ENCODE results near the gene KDM2B. TPM values are rescaled to one million over a fixed set of nuclear protein-coding genes. Genes with fewer than 3 reads are reported as not detected.
"Not testable (repeated sequence)": the region's sequence is repeated elsewhere in the genome, so short reads cannot be mapped to it uniquely, and the experiment has no call there.

KDM2B gene
- total and polyA plus RNA-seq, 2 donors (not counting 1 experiment from before 2014, with no cell fraction given): 108 to 126 TPM

GRCh38 chr12:121390856-121391255 is 190.0 kb downstream of the KDM2B start:
- Mint-ChIP-seq H3K4me3 (no peak overlapping the region), H3K27me3 (no peaks in the 10 kb centered on the region), H3K4me1 (peaks cover 8% of the 10 kb centered on the region), H3K9me3 (ENCODE audit: insufficient read depth) (no peaks in the 10 kb centered on the region), H3K27ac (no peak overlapping the region)
- Histone ChIP-seq H3K9ac (ENCODE audit: low read length) (no peak overlapping the region), H3K27me3 (replicated peaks in 1 of 4; ENCODE audit: control extremely low read depth in 1 of 4, control insufficient read depth in 3 of 4, insufficient read depth in 4 of 4, low read length in 3 of 4) (no peaks in the 10 kb centered on the region), H3K4me2 (replicated peaks; ENCODE audit: low read depth, low read length, poor library complexity, severe bottlenecking) (no peak overlapping the region), H3K4me3 (ENCODE audit: control extremely low read depth in 1 of 5, extremely low read depth in 1 of 5, insufficient read depth in 1 of 5, low read depth in 2 of 5, low read length in 4 of 5) (no peak overlapping the region), H3K36me3 (replicated peaks in 1 of 2; ENCODE audit: control extremely low read depth in 1 of 2, control insufficient read depth in 1 of 2, extremely low read depth in 1 of 2, insufficient read depth in 2 of 2, low read length in 1 of 2) (no peaks in the 10 kb centered on the region), H3K9me3 (ENCODE audit: control extremely low read depth in 1 of 3, control insufficient read depth in 2 of 3, insufficient read depth in 1 of 3, low read length in 2 of 3) (no peaks in the 10 kb centered on the region), H3K79me2 (ENCODE audit: control insufficient read depth, insufficient read depth, low read length) (no peaks in the 10 kb centered on the region), H3K27ac (ENCODE audit: low read length in 2 of 2) (no peak overlapping the region), H2AFZ (ENCODE audit: insufficient read depth, low read depth, low read length, poor library complexity, severe bottlenecking) (no peak overlapping the region), H3K4me1 (ENCODE audit: control insufficient read depth in 2 of 2, insufficient read depth in 2 of 2, low read length in 2 of 2) (peaks cover 3 to 7% of the 10 kb centered on the region in 2 donors), H4K20me1 (ENCODE audit: control insufficient read depth, insufficient read depth, low read length, poor library complexity, severe bottlenecking) (no peaks in the 10 kb centered on the region)
- DNase-seq (no peak), ATAC-seq (ENCODE audit: low read depth) (no peak)
- ChIA-PET POLR2A (no interaction called here), CTCF (interaction anchor here (1.5 kb wide), 1 partner anchor 52 kb away, joined by 4 read pairs; no protein-coding TSS in a partner anchor)
- intact Hi-C loops (cut with micrococcal nuclease): loop anchor here (5.0 kb wide), 1 partner anchor 36 kb away; no protein-coding TSS in a partner anchor
- TF ChIP-seq EZH2 (IDR thresholded peaks at IDR 0.05; ENCODE audit: borderline replicate concordance, insufficient read depth, low read depth, low read length, poor library complexity, severe bottlenecking): no peak
- TF ChIP-seq CTCF (IDR thresholded peaks at IDR 0.05): no peak
- WGBS (ENCODE audit: insufficient coverage): no CpG with 5 or more reads among the region's 2 CpGs

- 36% methylated on average over 4 of the region's 5 CpGs for WGBS (ENCODE audit: insufficient coverage)
- Histone ChIP-seq H3K4me3 (ENCODE audit: control extremely low read depth in 1 of 5, extremely low read depth in 1 of 5, insufficient read depth in 1 of 5, low read depth in 2 of 5, low read length in 4 of 5) (no peak overlapping the region), H4K20me1 (ENCODE audit: control insufficient read depth, insufficient read depth, low read length, poor library complexity, severe bottlenecking) (no peaks in the 10 kb centered on the region), H3K9me3 (ENCODE audit: control extremely low read depth in 1 of 3, control insufficient read depth in 2 of 3, insufficient read depth in 1 of 3, low read length in 2 of 3) (no peaks in the 10 kb centered on the region), H3K36me3 (replicated peaks in 1 of 2; ENCODE audit: control extremely low read depth in 1 of 2, control insufficient read depth in 1 of 2, extremely low read depth in 1 of 2, insufficient read depth in 2 of 2, low read length in 1 of 2) (no peaks in the 10 kb centered on the region), H3K27me3 (replicated peaks in 1 of 4; ENCODE audit: control extremely low read depth in 1 of 4, control insufficient read depth in 3 of 4, insufficient read depth in 4 of 4, low read length in 3 of 4) (no peaks in the 10 kb centered on the region), H3K4me2 (replicated peaks; ENCODE audit: low read depth, low read length, poor library complexity, severe bottlenecking) (no peak overlapping the region), H3K79me2 (ENCODE audit: control insufficient read depth, insufficient read depth, low read length) (no peaks in the 10 kb centered on the region), H2AFZ (ENCODE audit: insufficient read depth, low read depth, low read length, poor library complexity, severe bottlenecking) (no peak overlapping the region), H3K4me1 (ENCODE audit: control insufficient read depth in 2 of 2, insufficient read depth in 2 of 2, low read length in 2 of 2) (peaks cover 3 to 7% of the 10 kb centered on the region in 2 donors), H3K27ac (ENCODE audit: low read length in 2 of 2) (no peak overlapping the region), H3K9ac (ENCODE audit: low read length) (no peak overlapping the region)
- POLR2A ChIA-PET: no interaction called here
- Mint-ChIP-seq H3K9me3 (ENCODE audit: insufficient read depth) (no peaks in the 10 kb centered on the region), H3K4me3 (no peak overlapping the region), H3K27ac (no peak overlapping the region), H3K27me3 (peaks cover 4% of the 10 kb centered on the region), H3K4me1 (peaks cover 8% of the 10 kb centered on the region)
- intact Hi-C loops (cut with micrococcal nuclease): no loop called here
- CTCF ChIA-PET: interaction anchor here (1.5 kb wide), 1 partner anchor 12 kb away, joined by 5 read pairs; the partner anchor contains the start of gene RNF34
- DNase-seq (no peak), ATAC-seq (ENCODE audit: low read depth) (no peak)
- TF ChIP-seq EZH2 (IDR thresholded peaks at IDR 0.05; ENCODE audit: borderline replicate concordance, insufficient read depth, low read depth, low read length, poor library complexity, severe bottlenecking): no peak
- no peak for TF ChIP-seq CTCF (IDR thresholded peaks at IDR 0.05)
Observed at GRCh38 chr12:121388421-121388981, 192.3 kb downstream of the KDM2B start.

DNA sequence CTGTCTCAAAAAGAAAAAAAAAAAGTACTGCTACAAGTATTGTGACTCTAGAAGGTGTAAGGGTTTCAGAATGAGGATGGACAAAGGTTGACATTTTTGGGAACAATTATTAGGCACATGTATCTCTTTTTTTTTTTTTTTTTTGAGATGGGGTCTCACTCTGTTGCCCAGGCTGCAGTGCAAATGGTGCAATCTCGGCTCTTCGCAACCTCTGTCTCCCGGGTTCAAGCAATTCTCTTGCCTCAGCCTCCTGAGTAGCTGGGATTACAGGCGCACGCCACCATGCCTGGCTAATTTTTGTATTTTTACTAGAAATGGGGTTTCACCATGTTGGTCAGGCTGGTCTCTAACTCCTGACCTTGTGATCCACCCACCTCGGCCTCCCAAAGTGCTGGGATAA is 195.9 kb downstream of the KDM2B start:
- ATAC-seq (ENCODE audit: low read depth); H3K9ac ChIP-seq (ENCODE audit: low read length); H3K27me3 Mint-ChIP-seq; intact Hi-C loops (cut with micrococcal nuclease); H2AFZ ChIP-seq (ENCODE audit: insufficient read depth, low read depth, low read length, poor library complexity, severe bottlenecking); H3K4me1 ChIP-seq (ENCODE audit: control insufficient read depth in 2 of 2, insufficient read depth in 2 of 2, low read length in 2 of 2); H3K9me3 ChIP-seq (ENCODE audit: control extremely low read depth in 1 of 3, control insufficient read depth in 2 of 3, insufficient read depth in 1 of 3, low read length in 2 of 3); H3K4me3 ChIP-seq (ENCODE audit: control extremely low read depth in 1 of 5, extremely low read depth in 1 of 5, insufficient read depth in 1 of 5, low read depth in 2 of 5, low read length in 4 of 5); H3K27ac Mint-ChIP-seq; H3K79me2 ChIP-seq (ENCODE audit: control insufficient read depth, insufficient read depth, low read length); H3K36me3 ChIP-seq (replicated peaks in 1 of 2; ENCODE audit: control extremely low read depth in 1 of 2, control insufficient read depth in 1 of 2, extremely low read depth in 1 of 2, insufficient read depth in 2 of 2, low read length in 1 of 2); H4K20me1 ChIP-seq (ENCODE audit: control insufficient read depth, insufficient read depth, low read length, poor library complexity, severe bottlenecking); POLR2A ChIA-PET; H3K9me3 Mint-ChIP-seq (ENCODE audit: insufficient read depth); H3K4me1 Mint-ChIP-seq; DNase-seq; H3K4me2 ChIP-seq (replicated peaks; ENCODE audit: low read depth, low read length, poor library complexity, severe bottlenecking); H3K27ac ChIP-seq (ENCODE audit: low read length in 2 of 2); H3K4me3 Mint-ChIP-seq; H3K27me3 ChIP-seq (replicated peaks in 1 of 4; ENCODE audit: control extremely low read depth in 1 of 4, control insufficient read depth in 3 of 4, insufficient read depth in 4 of 4, low read length in 3 of 4): not testable (repeated sequence)
- WGBS (ENCODE audit: insufficient coverage): 93% methylated on average over 3 of the region's 6 CpGs
- CTCF ChIA-PET: interaction anchor here (0.7 kb wide), 1 partner anchor 610 kb away, joined by 3 read pairs; no protein-coding TSS in a partner anchor
